Neural progenitor cell (in vitro differentiated cells): ENCODE data around the gene MT1X. TPM values are rescaled to one million over a fixed set of nuclear protein-coding genes. Genes with fewer than 3 reads are reported as not detected.

Experiments used
- DNase-seq: peaks from one replicate; pipeline ENCODE4 v3.0.0-alpha.2; 2016; ENCODE audit warnings: low spot score
- H2AFZ ChIP-seq: fragments of 200-600 bp; sonication (generic); replicated peaks from 2 replicates; pipeline ENCODE4 v1.6.1; 2016; ENCODE audit warnings: antibody characterized with exemption
- H3F3A ChIP-seq: fragments of 200-600 bp; sonication (generic); 2 replicates; pipeline ENCODE4 v1.6.1; 2016; ENCODE audit warnings: antibody characterized with exemption, low read depth
- H3K27ac ChIP-seq: fragments of 200-600 bp; sonication (generic); 2 replicates; pipeline ENCODE4 v1.5.1; 2016; ENCODE audit warnings: mild to moderate bottlenecking
- H3K27me3 ChIP-seq: fragments of 200-600 bp; sonication (generic); 2 replicates; pipeline ENCODE4 v1.6.1; 2016; ENCODE audit warnings: mild to moderate bottlenecking, moderate library complexity
- H3K36me3 ChIP-seq: fragments of 200-600 bp; sonication (generic); 2 replicates; pipeline ENCODE4 v1.5.1; 2016
- H3K4me1 ChIP-seq: fragments of 200-600 bp; sonication (generic); 2 replicates; pipeline ENCODE4 v1.6.1; 2016; ENCODE audit warnings: mixed run types
- H3K4me2 ChIP-seq: fragments of 200-600 bp; sonication (generic); 2 replicates; pipeline ENCODE4 v1.6.1; 2016
- H3K4me3 ChIP-seq: fragments of 200-600 bp; sonication (generic); 2 replicates; pipeline ENCODE4 v1.5.1; 2016
- H3K79me2 ChIP-seq: fragments of 200-600 bp; sonication (generic); 2 replicates; pipeline ENCODE4 v1.6.1; 2016; ENCODE audit warnings: low read depth
- H3K9ac ChIP-seq: fragments of 200-600 bp; sonication (generic); 2 replicates; pipeline ENCODE4 v1.6.1; 2016
- H3K9me3 ChIP-seq: fragments of 200-600 bp; sonication (generic); 2 replicates; pipeline ENCODE4 v1.5.1; 2016; ENCODE audit warnings: low read depth
- H4K20me1 ChIP-seq: fragments of 200-600 bp; sonication (generic); 2 replicates; pipeline ENCODE4 v1.6.1; 2016; ENCODE audit warnings: low read depth
- H3K27ac Mint-ChIP-seq: 3 replicates; pipeline ENCODE4 v1.8.0; 2021; ENCODE audit warnings: mixed read lengths
- H3K27me3 Mint-ChIP-seq: 2 replicates; pipeline ENCODE4 v1.8.0; 2022; ENCODE audit warnings: low read depth, mild to moderate bottlenecking, inconsistent platforms, moderate library complexity, mixed read lengths; ENCODE audit not compliant: insufficient read depth
- H3K36me3 Mint-ChIP-seq: 3 replicates; pipeline ENCODE4 v1.8.0; 2021; ENCODE audit warnings: mixed read lengths
- H3K4me1 Mint-ChIP-seq: 3 replicates; pipeline ENCODE4 v1.8.0; 2021; ENCODE audit warnings: mixed read lengths
- H3K4me3 Mint-ChIP-seq: 3 replicates; pipeline ENCODE4 v1.8.0; 2021; ENCODE audit warnings: mild to moderate bottlenecking, moderate library complexity, mixed read lengths
- H3K9me3 Mint-ChIP-seq: 3 replicates; pipeline ENCODE4 v1.8.0; 2020; ENCODE audit warnings: mixed read lengths
- EZH2 ChIP-seq: fragments of 200-600 bp; sonication (generic); IDR thresholded peaks from 2 replicates; pipeline ENCODE4 v1.6.1; 2017; ENCODE audit warnings: antibody characterized with exemption, mild to moderate bottlenecking, moderate library complexity
- EZH2phosphoT487 ChIP-seq: fragments of 200-600 bp; sonication (generic); IDR thresholded peaks from 2 replicates; pipeline ENCODE4 v1.6.1; 2017; ENCODE audit warnings: antibody characterized with exemption
- total RNA-seq: library from RNA; depleted of rRNA; stranded (reverse); fragments of >200 nt; gene quantifications from 2 replicates; pipeline ENCODE4 v1.2.3, GENCODE V29; 2015; ENCODE audit warnings: low replicate concordance
- TF ChIP-seq, protein P1 (sequence below): fragments of 200-600 bp; sonication (generic); IDR thresholded peaks from 2 replicates; pipeline ENCODE4 v1.5.1; 2017; ENCODE audit warnings: antibody characterized with exemption, mild to moderate bottlenecking

The MT1X gene
- total RNA-seq, 1 donor from 2014 or later = not detected

DNA sequence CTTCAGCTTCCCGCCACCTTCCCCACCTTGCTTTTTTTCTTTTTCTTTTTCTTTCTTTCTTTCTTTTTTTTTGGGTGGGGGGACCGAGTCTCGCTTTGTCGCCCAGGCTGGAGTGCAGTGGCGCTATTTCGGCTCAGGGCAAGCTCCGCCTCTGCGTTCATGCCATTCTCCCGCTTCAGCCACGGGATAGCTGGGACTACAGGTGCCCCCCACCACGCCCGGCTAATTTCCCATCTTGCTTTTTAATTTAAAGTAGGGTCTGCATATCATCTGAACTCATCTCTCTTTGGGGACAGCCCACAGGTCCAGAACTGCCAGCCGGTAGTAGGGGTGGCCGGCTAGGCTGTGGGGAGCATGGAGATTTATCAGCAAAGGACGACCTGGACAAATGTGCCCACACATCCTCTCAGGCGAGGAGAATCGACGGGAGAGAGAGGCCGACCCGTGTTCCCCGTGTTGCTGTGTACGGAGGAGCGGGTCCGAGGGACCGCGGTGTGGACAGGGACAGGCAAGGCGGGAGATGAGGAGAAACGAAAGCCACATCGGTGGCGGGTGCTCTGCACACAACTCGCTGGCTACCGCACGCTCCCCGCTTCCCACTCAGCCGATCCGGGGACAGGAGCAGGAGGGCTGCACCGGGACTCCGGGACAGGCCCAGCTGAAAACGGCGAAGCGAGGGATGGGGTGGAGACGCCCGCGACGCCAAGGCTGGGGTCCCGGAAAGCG lies 47.4 kb upstream of the MT1X start:
- H3K79me2 ChIP-seq = no peaks in the 10 kb centered on the region
- no peak overlapping the region for H3K27ac ChIP-seq
- no peaks in the 10 kb centered on the region for H3K36me3 ChIP-seq
- DNase-seq = peak; percentile 42
- peak overlapping the region; percentile 19 for H3K4me3 ChIP-seq
- no peaks in the 10 kb centered on the region for H3F3A ChIP-seq
- peaks cover 16% of the 10 kb centered on the region for H3K4me1 Mint-ChIP-seq
- peak; percentile 100 for TF ChIP-seq EZH2
- TF ChIP-seq EZH2phosphoT487 = peak; percentile 99
- TF ChIP-seq, protein P1, sequence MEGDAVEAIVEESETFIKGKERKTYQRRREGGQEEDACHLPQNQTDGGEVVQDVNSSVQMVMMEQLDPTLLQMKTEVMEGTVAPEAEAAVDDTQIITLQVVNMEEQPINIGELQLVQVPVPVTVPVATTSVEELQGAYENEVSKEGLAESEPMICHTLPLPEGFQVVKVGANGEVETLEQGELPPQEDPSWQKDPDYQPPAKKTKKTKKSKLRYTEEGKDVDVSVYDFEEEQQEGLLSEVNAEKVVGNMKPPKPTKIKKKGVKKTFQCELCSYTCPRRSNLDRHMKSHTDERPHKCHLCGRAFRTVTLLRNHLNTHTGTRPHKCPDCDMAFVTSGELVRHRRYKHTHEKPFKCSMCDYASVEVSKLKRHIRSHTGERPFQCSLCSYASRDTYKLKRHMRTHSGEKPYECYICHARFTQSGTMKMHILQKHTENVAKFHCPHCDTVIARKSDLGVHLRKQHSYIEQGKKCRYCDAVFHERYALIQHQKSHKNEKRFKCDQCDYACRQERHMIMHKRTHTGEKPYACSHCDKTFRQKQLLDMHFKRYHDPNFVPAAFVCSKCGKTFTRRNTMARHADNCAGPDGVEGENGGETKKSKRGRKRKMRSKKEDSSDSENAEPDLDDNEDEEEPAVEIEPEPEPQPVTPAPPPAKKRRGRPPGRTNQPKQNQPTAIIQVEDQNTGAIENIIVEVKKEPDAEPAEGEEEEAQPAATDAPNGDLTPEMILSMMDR = no peak
- H3K4me2 ChIP-seq = peak overlapping the region; percentile 65
- H3K9me3 ChIP-seq = no peaks in the 10 kb centered on the region
- peak overlapping the region; percentile 54 for H3K4me3 Mint-ChIP-seq
- H2AFZ ChIP-seq = peak overlapping the region; percentile 17
- no peak overlapping the region for H3K27ac Mint-ChIP-seq
- H3K27me3 ChIP-seq = peaks cover 100% of the 10 kb centered on the region
- H3K9me3 Mint-ChIP-seq = peaks cover 3% of the 10 kb centered on the region
- H3K36me3 Mint-ChIP-seq = no peaks in the 10 kb centered on the region
- peaks cover 92% of the 10 kb centered on the region for H3K27me3 Mint-ChIP-seq
- H4K20me1 ChIP-seq = peaks cover 69% of the 10 kb centered on the region
- H3K4me1 ChIP-seq = peaks cover 16% of the 10 kb centered on the region
- no peak overlapping the region for H3K9ac ChIP-seq

DNA sequence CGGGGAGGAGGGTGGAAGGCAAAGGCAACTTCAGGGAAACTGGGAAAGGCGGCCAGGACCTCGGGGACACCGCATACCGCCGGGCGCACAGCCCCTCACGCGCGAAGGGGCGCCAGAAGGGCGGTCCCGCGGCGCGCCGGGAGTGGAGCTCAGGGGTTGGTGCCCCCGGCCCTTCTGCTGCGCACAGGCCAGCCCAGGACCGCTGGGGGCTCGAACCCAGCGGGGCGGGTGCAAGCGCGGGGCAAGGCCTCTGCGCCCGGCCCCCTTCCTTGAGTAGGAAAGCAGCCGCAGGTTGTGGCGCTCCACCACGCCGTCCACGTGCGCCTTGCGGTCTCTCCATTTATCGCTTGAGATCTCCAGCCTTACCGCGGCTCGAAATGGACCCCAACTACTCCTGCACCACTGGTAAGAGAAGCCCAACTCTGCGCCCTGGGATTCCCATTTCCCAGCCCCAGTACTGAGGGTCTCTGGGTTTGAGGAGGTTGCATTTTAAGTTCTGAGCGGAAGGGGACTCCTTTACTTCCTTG lies 46.8 kb upstream of the MT1X start:
- H3K9me3 Mint-ChIP-seq = peaks cover 3% of the 10 kb centered on the region
- DNase-seq = no peak
- Histone ChIP-seq H3K4me1 (peaks cover 16% of the 10 kb centered on the region), H4K20me1 (peaks cover 69% of the 10 kb centered on the region), H3K36me3 (no peaks in the 10 kb centered on the region), H3K27me3 (peaks cover 100% of the 10 kb centered on the region), H3K9me3 (no peaks in the 10 kb centered on the region), H3K9ac (no peak overlapping the region), H3K4me2 (peak overlapping the region; percentile 65), H3K27ac (no peak overlapping the region), H3K79me2 (no peaks in the 10 kb centered on the region), H3F3A (no peaks in the 10 kb centered on the region), H3K4me3 (peak overlapping the region; percentile 19), H2AFZ (peak overlapping the region; percentile 17)
- peaks cover 92% of the 10 kb centered on the region for H3K27me3 Mint-ChIP-seq
- H3K36me3 Mint-ChIP-seq = no peaks in the 10 kb centered on the region
- TF ChIP-seq, protein P1 = no peak
- peak; percentile 95 for TF ChIP-seq EZH2phosphoT487
- peak; percentile 99 for TF ChIP-seq EZH2
- H3K4me3 Mint-ChIP-seq = no peak overlapping the region
- peaks cover 17% of the 10 kb centered on the region for H3K4me1 Mint-ChIP-seq
- no peak overlapping the region for H3K27ac Mint-ChIP-seq

DNA sequence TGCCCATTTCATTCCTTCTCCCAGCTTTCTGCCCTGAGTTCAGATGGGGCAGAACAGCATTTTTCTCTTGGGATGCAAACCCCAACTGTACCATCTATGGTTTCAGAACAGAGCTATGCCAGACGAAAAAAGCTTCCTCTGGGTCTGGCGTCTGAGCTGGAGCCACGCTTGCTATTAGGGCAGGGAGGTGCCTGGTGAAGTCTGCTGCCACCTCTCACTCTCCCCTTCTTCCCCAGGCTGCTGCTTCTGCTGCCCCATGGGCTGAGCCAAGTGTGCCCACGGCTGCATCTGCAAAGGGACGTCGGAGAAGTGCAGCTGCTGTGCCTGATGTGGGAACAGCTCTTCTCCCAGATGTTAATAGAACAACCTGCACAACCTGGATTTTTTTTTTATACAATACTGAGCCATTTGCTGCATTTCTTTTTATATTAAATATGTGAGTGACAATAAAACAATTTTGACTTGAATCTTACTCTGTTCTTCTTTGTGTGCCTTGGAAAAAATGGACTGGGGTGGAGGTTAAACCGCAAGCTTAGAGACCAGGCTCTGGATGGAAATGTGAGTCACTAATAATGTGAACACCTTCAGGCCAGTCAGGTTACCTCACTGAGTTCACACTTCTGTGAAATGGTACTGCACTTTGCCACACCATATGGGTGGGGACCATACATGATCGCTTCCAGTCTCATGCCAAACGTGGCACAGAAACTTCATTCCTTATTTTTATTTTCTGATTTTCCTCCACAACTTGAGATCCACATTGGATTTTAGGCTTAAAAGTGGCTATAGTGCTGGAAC lies 45.5 kb upstream of the MT1X start:
- no peak overlapping the region for H3K4me2 ChIP-seq
- Mint-ChIP-seq H3K27me3 (peaks cover 91% of the 10 kb centered on the region), H3K4me1 (peaks cover 17% of the 10 kb centered on the region), H3K9me3 (peaks cover 3% of the 10 kb centered on the region), H3K4me3 (no peak overlapping the region), H3K27ac (no peak overlapping the region), H3K36me3 (no peaks in the 10 kb centered on the region)
- no peaks in the 10 kb centered on the region for H3K36me3 ChIP-seq
- DNase-seq = no peak
- H4K20me1 ChIP-seq = peaks cover 59% of the 10 kb centered on the region
- no peaks in the 10 kb centered on the region for H3K9me3 ChIP-seq
- no peak overlapping the region for H2AFZ ChIP-seq
- no peaks in the 10 kb centered on the region for H3F3A ChIP-seq
- TF ChIP-seq EZH2phosphoT487 (peak; percentile 33), EZH2 (no peak)
- TF ChIP-seq, protein P1 = no peak
- H3K4me3 ChIP-seq = no peak overlapping the region
- H3K79me2 ChIP-seq = no peaks in the 10 kb centered on the region
- H3K27me3 ChIP-seq = peaks cover 100% of the 10 kb centered on the region
- H3K4me1 ChIP-seq = peaks cover 16% of the 10 kb centered on the region
- no peak overlapping the region for H3K27ac ChIP-seq
- no peak overlapping the region for H3K9ac ChIP-seq
